Neutrophil (primary cell): ENCODE data around the gene DDX25.

Experiments
- H3K27ac ChIP-seq: fragments of 200-600 bp; sonication (generic); 2 replicates; pipeline ENCODE4 v1.5.1; 2016; ENCODE audit warnings: mild to moderate bottlenecking, moderate library complexity
- H3K27me3 ChIP-seq: fragments of 200-600 bp; sonication (generic); 2 replicates; pipeline ENCODE4 v1.6.0; 2016; ENCODE audit warnings: mild to moderate bottlenecking
- H3K36me3 ChIP-seq: fragments of 200-600 bp; sonication (generic); 2 replicates; pipeline ENCODE4 v1.5.1; 2017
- H3K4me1 ChIP-seq, 2 experiments: fragments of 200-600 bp in 1 of 2; sonication (generic) in 1 of 2; 1 replicate in 1 of 2; 2 replicates in 1 of 2; pipeline versions ENCODE4 v1.5.1 to v1.6.1; 2013 to 2016; ENCODE audit warnings: low read depth in 1 of 2, low read length in 1 of 2, mild to moderate bottlenecking in 1 of 2, moderate library complexity in 1 of 2; ENCODE audit not compliant: control insufficient read depth in 1 of 2, insufficient read depth in 1 of 2
- H3K4me3 ChIP-seq, 2 experiments: fragments of 200-600 bp in 1 of 2; sonication (generic) in 1 of 2; 1 replicate in 1 of 2; 2 replicates in 1 of 2; pipeline ENCODE4 v1.5.1; 2013 to 2016; ENCODE audit warnings: low read depth in 1 of 2, low read length in 1 of 2, mild to moderate bottlenecking in 1 of 2, moderate library complexity in 1 of 2
- H3K9me3 ChIP-seq: fragments of 200-600 bp; sonication (generic); 2 replicates; pipeline ENCODE4 v1.5.1; 2016
- TF ChIP-seq, protein P1 (sequence below): fragments of 200-600 bp; sonication (generic); IDR thresholded peaks from 2 replicates; pipeline ENCODE4 v1.5.1; 2016; ENCODE audit warnings: antibody characterized with exemption

The DDX25 gene

DNA sequence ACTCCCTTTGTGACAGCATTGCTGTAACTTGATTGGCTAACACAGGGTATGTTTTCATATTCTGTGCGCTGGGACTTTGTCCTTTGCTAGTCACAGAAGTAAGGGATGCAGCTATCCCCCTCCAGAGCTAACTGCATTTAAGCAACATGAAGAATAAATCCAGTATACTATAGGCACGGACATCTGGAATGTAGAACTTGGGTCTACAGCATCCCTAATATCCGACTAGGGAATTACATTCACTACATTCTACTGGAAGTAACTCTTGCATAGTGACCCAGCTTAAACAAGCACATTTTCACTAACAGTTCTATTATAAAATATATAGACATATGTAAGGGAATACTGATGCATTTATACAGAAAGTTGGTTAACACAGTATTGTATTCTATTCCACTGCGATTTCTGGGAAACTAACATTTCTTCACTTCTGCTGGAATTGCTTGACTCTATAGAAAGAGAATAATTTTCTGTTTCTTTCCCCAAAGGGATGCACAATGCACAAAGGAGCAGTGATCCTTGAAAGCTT lies 54.6 kb downstream of the DDX25 start:
- Histone ChIP-seq H3K36me3 (no peaks in the 10 kb centered on the region), H3K27ac (no peak overlapping the region), H3K9me3 (no peaks in the 10 kb centered on the region), H3K4me3 (no peak overlapping the region), H3K27me3 (no peaks in the 10 kb centered on the region), H3K4me1 (no peaks in the 10 kb centered on the region)
- TF ChIP-seq, protein P1, sequence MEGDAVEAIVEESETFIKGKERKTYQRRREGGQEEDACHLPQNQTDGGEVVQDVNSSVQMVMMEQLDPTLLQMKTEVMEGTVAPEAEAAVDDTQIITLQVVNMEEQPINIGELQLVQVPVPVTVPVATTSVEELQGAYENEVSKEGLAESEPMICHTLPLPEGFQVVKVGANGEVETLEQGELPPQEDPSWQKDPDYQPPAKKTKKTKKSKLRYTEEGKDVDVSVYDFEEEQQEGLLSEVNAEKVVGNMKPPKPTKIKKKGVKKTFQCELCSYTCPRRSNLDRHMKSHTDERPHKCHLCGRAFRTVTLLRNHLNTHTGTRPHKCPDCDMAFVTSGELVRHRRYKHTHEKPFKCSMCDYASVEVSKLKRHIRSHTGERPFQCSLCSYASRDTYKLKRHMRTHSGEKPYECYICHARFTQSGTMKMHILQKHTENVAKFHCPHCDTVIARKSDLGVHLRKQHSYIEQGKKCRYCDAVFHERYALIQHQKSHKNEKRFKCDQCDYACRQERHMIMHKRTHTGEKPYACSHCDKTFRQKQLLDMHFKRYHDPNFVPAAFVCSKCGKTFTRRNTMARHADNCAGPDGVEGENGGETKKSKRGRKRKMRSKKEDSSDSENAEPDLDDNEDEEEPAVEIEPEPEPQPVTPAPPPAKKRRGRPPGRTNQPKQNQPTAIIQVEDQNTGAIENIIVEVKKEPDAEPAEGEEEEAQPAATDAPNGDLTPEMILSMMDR: no peak

DNA sequence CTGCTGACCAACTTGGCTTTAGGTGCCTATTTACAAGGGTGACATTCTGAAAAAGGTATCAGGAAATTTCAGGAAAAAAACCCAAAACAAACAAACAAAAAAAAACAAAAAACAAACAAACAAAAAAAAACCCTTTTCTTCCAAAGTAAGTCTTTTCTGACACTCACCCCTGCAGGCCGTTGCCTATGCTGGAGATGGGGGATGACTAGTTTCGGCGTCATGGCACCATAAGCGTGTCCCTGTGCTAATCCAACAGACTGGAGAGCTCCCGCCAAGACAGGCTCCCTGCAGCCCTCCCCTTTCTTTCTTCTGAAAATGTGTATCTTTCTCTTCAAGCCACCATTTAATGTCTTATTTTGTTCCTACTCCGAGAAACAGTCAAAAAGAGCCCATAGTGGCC lies 55.2 kb downstream of the DDX25 start:
- no peaks in the 10 kb centered on the region for H3K4me1 ChIP-seq
- no peaks in the 10 kb centered on the region for H3K9me3 ChIP-seq
- H3K36me3 ChIP-seq: no peaks in the 10 kb centered on the region
- no peaks in the 10 kb centered on the region for H3K27me3 ChIP-seq
- TF ChIP-seq, protein P1: no peak
- H3K4me3 ChIP-seq: no peak overlapping the region
- no peak overlapping the region for H3K27ac ChIP-seq

DNA sequence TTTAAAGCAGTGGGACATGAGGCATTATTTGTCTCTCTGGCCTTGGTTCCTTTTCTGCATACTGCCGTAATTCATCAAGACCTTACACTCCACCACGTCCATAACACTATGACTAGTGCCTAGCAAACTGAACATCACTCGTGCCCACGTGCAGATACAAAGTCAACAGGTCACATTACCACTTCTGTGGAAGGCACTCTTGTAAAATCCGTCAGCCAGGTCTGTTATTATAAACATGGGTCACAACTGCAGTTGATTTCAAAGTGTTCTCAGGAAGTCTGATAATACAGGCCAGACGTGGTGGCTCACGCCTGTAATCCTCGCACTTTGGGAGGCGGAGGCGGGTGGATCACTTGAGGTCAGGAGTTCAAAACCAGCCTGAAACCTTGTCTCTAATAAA lies 55.6 kb downstream of the DDX25 start:
- TF ChIP-seq, protein P1: no peak
- Histone ChIP-seq H3K27ac (no peak overlapping the region), H3K4me3 (no peak overlapping the region), H3K27me3 (no peaks in the 10 kb centered on the region), H3K36me3 (no peaks in the 10 kb centered on the region), H3K4me1 (no peaks in the 10 kb centered on the region), H3K9me3 (no peaks in the 10 kb centered on the region)

DNA sequence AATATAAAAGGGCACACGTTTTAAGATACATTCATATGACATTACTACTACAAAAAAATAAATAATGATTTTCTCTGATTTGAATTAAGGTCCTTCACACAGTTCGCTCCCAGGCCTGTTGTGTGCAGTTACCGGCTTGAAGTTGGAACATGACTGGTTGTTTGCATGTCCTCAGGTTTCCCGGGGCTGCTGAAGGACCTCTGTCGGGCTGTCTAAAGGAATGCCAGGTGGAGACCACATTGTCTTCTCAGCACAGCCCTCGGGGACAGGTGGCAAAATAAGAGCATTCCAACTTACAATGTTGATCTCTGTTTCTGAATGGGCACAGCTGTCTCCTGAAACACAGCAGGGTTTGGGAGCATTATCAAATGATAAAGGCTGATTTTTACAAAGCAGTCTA lies 56.5 kb downstream of the DDX25 start:
- Histone ChIP-seq H3K9me3 (no peaks in the 10 kb centered on the region), H3K36me3 (no peaks in the 10 kb centered on the region), H3K4me1 (no peaks in the 10 kb centered on the region), H3K27me3 (no peaks in the 10 kb centered on the region), H3K27ac (no peak overlapping the region), H3K4me3 (no peak overlapping the region)
- TF ChIP-seq, protein P1: no peak

DNA sequence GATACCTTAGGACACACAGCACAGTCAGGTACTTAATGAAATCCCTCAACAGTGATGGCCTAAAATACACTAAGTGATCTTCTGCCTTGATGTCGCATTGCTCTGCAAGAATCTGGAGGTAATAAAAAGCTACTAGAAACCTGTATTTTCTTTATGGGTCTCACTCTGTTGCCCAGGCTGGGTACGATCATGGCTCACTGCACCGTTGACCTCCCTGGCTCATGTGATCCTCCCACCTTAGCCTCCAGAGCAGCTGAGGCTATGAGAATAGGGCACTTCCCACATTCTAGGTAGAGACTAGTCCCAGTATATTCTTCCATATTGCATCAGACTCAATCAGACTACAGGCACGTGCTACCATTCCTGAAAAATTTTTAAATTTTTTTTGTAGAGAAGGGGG lies 63.2 kb downstream of the DDX25 start:
- TF ChIP-seq, protein P1: no peak
- no peak overlapping the region for H3K4me3 ChIP-seq
- H3K27ac ChIP-seq: no peak overlapping the region
- H3K27me3 ChIP-seq: peaks cover 17% of the 10 kb centered on the region
- H3K4me1 ChIP-seq: no peaks in the 10 kb centered on the region
- H3K9me3 ChIP-seq: no peaks in the 10 kb centered on the region
- H3K36me3 ChIP-seq: no peaks in the 10 kb centered on the region

DNA sequence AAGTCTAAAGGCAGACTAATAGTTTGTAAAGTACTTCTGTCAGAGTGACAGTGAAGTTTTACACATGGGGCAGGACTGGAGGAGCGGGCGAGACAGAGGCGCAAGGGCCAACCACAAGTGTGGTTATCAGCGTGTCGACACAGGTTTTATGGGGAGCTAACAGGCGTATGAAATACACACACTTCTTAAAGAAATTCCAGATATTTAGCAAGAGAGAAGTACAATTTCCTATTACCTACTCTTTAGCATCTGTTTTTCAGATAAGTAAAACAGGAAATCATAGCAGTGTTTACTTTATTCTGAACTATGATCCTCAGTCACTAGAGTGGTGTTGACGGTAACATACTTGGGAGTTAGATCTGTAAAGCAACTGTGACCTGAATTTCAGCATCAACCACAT lies 64.0 kb downstream of the DDX25 start:
- H3K27ac ChIP-seq: no peak overlapping the region
- TF ChIP-seq, protein P1: no peak
- H3K4me3 ChIP-seq: no peak overlapping the region

More for the DNA sequence above, 64.0 kb downstream of the DDX25 start:
- no peaks in the 10 kb centered on the region for H3K36me3 ChIP-seq
- peaks cover 17% of the 10 kb centered on the region for H3K27me3 ChIP-seq
- H3K4me1 ChIP-seq: no peaks in the 10 kb centered on the region
- no peaks in the 10 kb centered on the region for H3K9me3 ChIP-seq
